GM12878 (cell line): Measurements from ENCODE around the gene BMAL1. TPM values are rescaled to one million over a fixed set of nuclear protein-coding genes. Genes with fewer than 3 reads are reported as not detected.

ENCODE experiments used
- ATAC-seq: fragments of 200-7000 bp; cut with Tn5 transposase; 3 replicates; pipeline ENCODE4 v1.9.1; 2020; ENCODE audit warnings: mild to moderate bottlenecking, moderate library complexity
- BruUV-seq: library from RNA; stranded (reverse); fragments of 400-500 nt; replicated peaks from 2 replicates; lab custom pipeline; 2021; lab: Mats Ljungman, UMichigan
- CTCF ChIA-PET: fragments of 300-600 bp; sonication (Branson Sonifier 250); formaldehyde crosslinking; extraction: SDS; loops from one replicate; lab custom pipeline; 2021; ENCODE audit warnings: inconsistent platforms; lab: Yijun Ruan, JAX
- POLR2A ChIA-PET: fragments of 350-600 bp; formaldehyde crosslinking; extraction: SDS; loops from one replicate; lab custom pipeline; 2021; ENCODE audit warnings: inconsistent platforms; lab: Charles Lee
- RAD21 ChIA-PET: fragments of 300-600 bp; sonication (Branson Sonifier 250); formaldehyde crosslinking; loops from one replicate; lab custom pipeline; 2023; ENCODE audit warnings: antibody characterized with exemption; ENCODE audit not compliant: unreplicated experiment; lab: Charles Lee
- SMC1A ChIA-PET: fragments of 300-600 bp; sonication (Branson Sonifier 250); formaldehyde crosslinking; loops from one replicate; lab custom pipeline; 2023; ENCODE audit not compliant: unreplicated experiment, uncharacterized antibody; lab: Charles Lee
- DNase-seq: peaks from one replicate; pipeline ENCODE4 v3.0.0-alpha.2; 2011; ENCODE audit warnings: low read depth, low spot score
- FAIRE-seq: peaks from 3 replicates; lab custom pipeline; 2011; peaks lifted over from hg19 to GRCh38; lab: Jason Lieb, UNC
- H2AFZ ChIP-seq: 2 replicates; pipeline ENCODE4 v1.6.0; 2011; ENCODE audit warnings: low read depth, low read length, control low read depth; ENCODE audit not compliant: control insufficient read depth
- H3K27ac ChIP-seq: 2 replicates; pipeline ENCODE4 v1.5.1; 2011; ENCODE audit warnings: control low read depth; ENCODE audit not compliant: control insufficient read depth, insufficient read depth
- H3K27me3 ChIP-seq, 2 experiments: replicated peaks in 1 of 2; 2 replicates each; pipeline versions ENCODE4 v1.6.0 to v1.6.1; 2011; ENCODE audit warnings: low read length in 1 of 2; ENCODE audit not compliant: control insufficient read depth in 2 of 2, insufficient read depth in 2 of 2
- H3K36me3 ChIP-seq, 2 experiments: 2 replicates each; pipeline ENCODE4 v1.5.1; 2011; ENCODE audit warnings: low read length in 1 of 2; ENCODE audit not compliant: control insufficient read depth in 2 of 2, insufficient read depth in 2 of 2
- H3K4me1 ChIP-seq: 2 replicates; pipeline ENCODE4 v1.6.1; 2011; ENCODE audit warnings: mild to moderate bottlenecking, low read length, moderate library complexity, mixed read lengths; ENCODE audit not compliant: control insufficient read depth, insufficient read depth
- H3K4me2 ChIP-seq: 2 replicates; pipeline ENCODE4 v1.6.0; 2011; ENCODE audit warnings: control low read depth; ENCODE audit not compliant: control insufficient read depth, insufficient read depth
- H3K4me3 ChIP-seq: fragments of 200-600 bp; sonication (generic); 2 replicates; pipeline ENCODE4 v1.5.1; 2016
- H3K79me2 ChIP-seq: 2 replicates; pipeline ENCODE4 v1.6.0; 2011; ENCODE audit warnings: low read length; ENCODE audit not compliant: control insufficient read depth, insufficient read depth
- H3K9ac ChIP-seq: 2 replicates; pipeline ENCODE4 v1.8.0; 2011; ENCODE audit warnings: low read length, control low read depth, mixed read lengths; ENCODE audit not compliant: control insufficient read depth, insufficient read depth
- H3K9me3 ChIP-seq: replicated peaks from 3 replicates; pipeline ENCODE4 v1.5.1; 2011; ENCODE audit warnings: mild to moderate bottlenecking, low read length; ENCODE audit not compliant: control insufficient read depth, insufficient read depth
- H4K20me1 ChIP-seq: 2 replicates; pipeline ENCODE4 v1.6.0; 2011; ENCODE audit not compliant: control insufficient read depth, insufficient read depth
- BCLAF1 ChIP-seq: fragments of 450-650 bp; IDR thresholded peaks from 2 replicates; pipeline ENCODE4 v1.6.1; 2017; ENCODE audit warnings: antibody characterized with exemption, mild to moderate bottlenecking, moderate library complexity
- FOXM1 ChIP-seq: IDR thresholded peaks from 2 replicates; pipeline ENCODE4 v1.6.1; 2012; ENCODE audit warnings: low read depth, mild to moderate bottlenecking, inconsistent platforms, low read length, moderate library complexity
- JUND ChIP-seq: IDR thresholded peaks from 2 replicates; pipeline ENCODE4 v1.6.1; 2012; ENCODE audit warnings: low read depth, mild to moderate bottlenecking, low read length, improper control_type of control experiment, moderate library complexity
- POLR2A ChIP-seq: IDR thresholded peaks from 2 replicates; pipeline ENCODE4 v1.6.1; 2011; ENCODE audit warnings: low read depth, mild to moderate bottlenecking, low read length
- RFX5 ChIP-seq: IDR thresholded peaks from 2 replicates; pipeline ENCODE4 v1.6.1; 2011; ENCODE audit warnings: low read depth, low read length, improper control_type of control experiment
- ZBED1 ChIP-seq: IDR thresholded peaks from 2 replicates; pipeline ENCODE4 v1.6.1; 2016; ENCODE audit warnings: borderline replicate concordance
- ZNF24 ChIP-seq: fragments of 450-650 bp; IDR thresholded peaks from 2 replicates; pipeline ENCODE4 v1.6.1; 2017; ENCODE audit warnings: antibody characterized with exemption, mild to moderate bottlenecking
- WGBS: methylation state at CpG from one replicate; pipeline ENCODE4 v1.1.6; 2016; ENCODE audit warnings: low lambda C conversion rate; ENCODE audit not compliant: insufficient replicate concordance, insufficient coverage; ENCODE audit errors: missing lambda C conversion rate; 5-methylcytosine and 5-hydroxymethylcytosine counted together
- in situ Hi-C: fragments of 300-500 bp; cut with MboI; formaldehyde crosslinking; loops from 9 replicates; pipeline ENCODE4 v1.14.3; 2018; ENCODE audit warnings: mixed read lengths
- intact Hi-C: fragments of 100-400 bp; cut with micrococcal nuclease; formaldehyde crosslinking; loops from one replicate; pipeline ENCODE4 v1.14.2; 2022; ENCODE audit not compliant: unreplicated experiment
- polyA plus RNA-seq, 11 experiments: library from polyadenylated mRNA; depleted of rRNA in 4 of 11; unstranded in 6 of 11; stranded (reverse) in 5 of 11; fragments of >200 nt; fragmentation: Nextera tagmentation in 4 of 11; fragmentation: Illumina TruSeq in 1 of 11; extraction: Ambion mirVana in 4 of 11; extraction: Trizol in 1 of 11; gene quantifications; 1 replicate in 1 of 11; 2 replicates in 10 of 11; pipeline versions ENCODE4 v1.2.1 to v1.2.3, GENCODE V29; 2011 to 2016; ENCODE audit warnings: inconsistent platforms in 2 of 11, missing spikeins in 2 of 11, low read depth in 1 of 11
- total RNA-seq, 4 experiments: library from RNA; depleted of rRNA in 3 of 4; stranded (reverse); fragments of >200 nt in 3 of 4; fragmentation: Illumina TruSeq in 1 of 4; extraction: Trizol in 1 of 4; gene quantifications; 2 replicates each; pipeline versions ENCODE4 v1.2.1 to v1.2.3, GENCODE V29; 2013 to 2021
- TF ChIP-seq, protein P1 (sequence below): fragments of 450-650 bp; IDR thresholded peaks from 2 replicates; pipeline ENCODE4 v1.6.1; 2017; ENCODE audit warnings: mild to moderate bottlenecking, moderate library complexity
- TF ChIP-seq, protein P2 (sequence below): fragments of 450-650 bp; IDR thresholded peaks from 2 replicates; pipeline ENCODE4 v1.6.1; 2014; ENCODE audit warnings: mild to moderate bottlenecking
- TF ChIP-seq, protein P3 (sequence below): IDR thresholded peaks from 2 replicates; pipeline ENCODE4 v1.6.1; 2012; ENCODE audit warnings: low read depth, low read length, improper control_type of control experiment

BMAL1 gene
- total and polyA plus RNA-seq, 10 of the 15 experiments (the other 5 are each of a cell fraction or from before 2014, with no cell fraction given) = 3.5 to 40.6 (median 13.6) TPM

- in situ Hi-C loops (no loop called here), intact Hi-C loops (no loop called here)
- FAIRE-seq = no peak
- no peak for DNase-seq
- SMC1A ChIA-PET = interaction anchor here (1.0 to 10.4 kb wide), 5 partner anchors 16 to 36 kb away, joined by 4 to 107 read pairs (median 9); no protein-coding TSS in a partner anchor
- Histone ChIP-seq H3K4me1 (peaks cover 14% of the 10 kb centered on the region), H3K36me3 (no peaks in the 10 kb centered on the region), H3K27me3 (no peaks in the 10 kb centered on the region), H3K27ac (no peak overlapping the region), H4K20me1 (no peaks in the 10 kb centered on the region; the same call in none of the 2 replicates), H3K9ac (no peak overlapping the region), H3K4me3 (no peak overlapping the region), H3K4me2 (no peak overlapping the region), H3K9me3 (no peaks in the 10 kb centered on the region; the same call in 1 of the 3 replicates), H3K79me2 (peaks cover 28% of the 10 kb centered on the region), H2AFZ (no peak overlapping the region)
- 70% methylated on average over 4 of the region's 4 CpGs for WGBS
- CTCF ChIA-PET = interaction anchor here (1.2 to 2.3 kb wide), 6 partner anchors 12 to 51 kb away, joined by 3 to 13 read pairs (median 5); no protein-coding TSS in a partner anchor
- RAD21 ChIA-PET = interaction anchor here (1.4 kb wide), 1 partner anchor 21 kb away, joined by 4 read pairs; no protein-coding TSS in a partner anchor
- no TSS peak for BruUV-seq
- TF ChIP-seq ZNF24 (no peak), BCLAF1 (no peak), JUND (no peak), RFX5 (no peak), FOXM1 (no peak), POLR2A (no peak), ZBED1 (no peak)
- TF ChIP-seq, protein P1, sequence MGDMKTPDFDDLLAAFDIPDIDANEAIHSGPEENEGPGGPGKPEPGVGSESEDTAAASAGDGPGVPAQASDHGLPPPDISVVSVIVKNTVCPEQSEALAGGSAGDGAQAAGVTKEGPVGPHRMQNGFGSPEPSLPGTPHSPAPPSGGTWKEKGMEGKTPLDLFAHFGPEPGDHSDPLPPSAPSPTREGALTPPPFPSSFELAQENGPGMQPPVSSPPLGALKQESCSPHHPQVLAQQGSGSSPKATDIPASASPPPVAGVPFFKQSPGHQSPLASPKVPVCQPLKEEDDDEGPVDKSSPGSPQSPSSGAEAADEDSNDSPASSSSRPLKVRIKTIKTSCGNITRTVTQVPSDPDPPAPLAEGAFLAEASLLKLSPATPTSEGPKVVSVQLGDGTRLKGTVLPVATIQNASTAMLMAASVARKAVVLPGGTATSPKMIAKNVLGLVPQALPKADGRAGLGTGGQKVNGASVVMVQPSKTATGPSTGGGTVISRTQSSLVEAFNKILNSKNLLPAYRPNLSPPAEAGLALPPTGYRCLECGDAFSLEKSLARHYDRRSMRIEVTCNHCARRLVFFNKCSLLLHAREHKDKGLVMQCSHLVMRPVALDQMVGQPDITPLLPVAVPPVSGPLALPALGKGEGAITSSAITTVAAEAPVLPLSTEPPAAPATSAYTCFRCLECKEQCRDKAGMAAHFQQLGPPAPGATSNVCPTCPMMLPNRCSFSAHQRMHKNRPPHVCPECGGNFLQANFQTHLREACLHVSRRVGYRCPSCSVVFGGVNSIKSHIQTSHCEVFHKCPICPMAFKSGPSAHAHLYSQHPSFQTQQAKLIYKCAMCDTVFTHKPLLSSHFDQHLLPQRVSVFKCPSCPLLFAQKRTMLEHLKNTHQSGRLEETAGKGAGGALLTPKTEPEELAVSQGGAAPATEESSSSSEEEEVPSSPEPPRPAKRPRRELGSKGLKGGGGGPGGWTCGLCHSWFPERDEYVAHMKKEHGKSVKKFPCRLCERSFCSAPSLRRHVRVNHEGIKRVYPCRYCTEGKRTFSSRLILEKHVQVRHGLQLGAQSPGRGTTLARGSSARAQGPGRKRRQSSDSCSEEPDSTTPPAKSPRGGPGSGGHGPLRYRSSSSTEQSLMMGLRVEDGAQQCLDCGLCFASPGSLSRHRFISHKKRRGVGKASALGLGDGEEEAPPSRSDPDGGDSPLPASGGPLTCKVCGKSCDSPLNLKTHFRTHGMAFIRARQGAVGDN = no peak
- TF ChIP-seq, protein P2, sequence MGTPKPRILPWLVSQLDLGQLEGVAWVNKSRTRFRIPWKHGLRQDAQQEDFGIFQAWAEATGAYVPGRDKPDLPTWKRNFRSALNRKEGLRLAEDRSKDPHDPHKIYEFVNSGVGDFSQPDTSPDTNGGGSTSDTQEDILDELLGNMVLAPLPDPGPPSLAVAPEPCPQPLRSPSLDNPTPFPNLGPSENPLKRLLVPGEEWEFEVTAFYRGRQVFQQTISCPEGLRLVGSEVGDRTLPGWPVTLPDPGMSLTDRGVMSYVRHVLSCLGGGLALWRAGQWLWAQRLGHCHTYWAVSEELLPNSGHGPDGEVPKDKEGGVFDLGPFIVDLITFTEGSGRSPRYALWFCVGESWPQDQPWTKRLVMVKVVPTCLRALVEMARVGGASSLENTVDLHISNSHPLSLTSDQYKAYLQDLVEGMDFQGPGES = no peak
- TF ChIP-seq, protein P3, sequence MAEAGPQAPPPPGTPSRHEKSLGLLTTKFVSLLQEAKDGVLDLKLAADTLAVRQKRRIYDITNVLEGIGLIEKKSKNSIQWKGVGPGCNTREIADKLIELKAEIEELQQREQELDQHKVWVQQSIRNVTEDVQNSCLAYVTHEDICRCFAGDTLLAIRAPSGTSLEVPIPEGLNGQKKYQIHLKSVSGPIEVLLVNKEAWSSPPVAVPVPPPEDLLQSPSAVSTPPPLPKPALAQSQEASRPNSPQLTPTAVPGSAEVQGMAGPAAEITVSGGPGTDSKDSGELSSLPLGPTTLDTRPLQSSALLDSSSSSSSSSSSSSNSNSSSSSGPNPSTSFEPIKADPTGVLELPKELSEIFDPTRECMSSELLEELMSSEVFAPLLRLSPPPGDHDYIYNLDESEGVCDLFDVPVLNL = no peak
- no peak for ATAC-seq
- POLR2A ChIA-PET = interaction anchor here (0.9 to 2.2 kb wide), 3 partner anchors 15 to 46 kb away, joined by 3 to 7 read pairs (median 4); partner anchors contain the start of gene BMAL1
These were observed 21.2 kb downstream of the BMAL1 start for GRCh38 chr11:13298765-13299164.
